ENCODE results near the gene PALM. TPM values are rescaled to one million over a fixed set of nuclear protein-coding genes. Genes with fewer than 3 reads are reported as not detected.
"Not testable (repeated sequence)": the region's sequence is repeated elsewhere in the genome, so short reads cannot be mapped to it uniquely, and the experiment has no call there.

PALM gene
- 0.49 TPM for polyA plus RNA-seq (2012; ENCODE audit: missing spikeins)

DNA sequence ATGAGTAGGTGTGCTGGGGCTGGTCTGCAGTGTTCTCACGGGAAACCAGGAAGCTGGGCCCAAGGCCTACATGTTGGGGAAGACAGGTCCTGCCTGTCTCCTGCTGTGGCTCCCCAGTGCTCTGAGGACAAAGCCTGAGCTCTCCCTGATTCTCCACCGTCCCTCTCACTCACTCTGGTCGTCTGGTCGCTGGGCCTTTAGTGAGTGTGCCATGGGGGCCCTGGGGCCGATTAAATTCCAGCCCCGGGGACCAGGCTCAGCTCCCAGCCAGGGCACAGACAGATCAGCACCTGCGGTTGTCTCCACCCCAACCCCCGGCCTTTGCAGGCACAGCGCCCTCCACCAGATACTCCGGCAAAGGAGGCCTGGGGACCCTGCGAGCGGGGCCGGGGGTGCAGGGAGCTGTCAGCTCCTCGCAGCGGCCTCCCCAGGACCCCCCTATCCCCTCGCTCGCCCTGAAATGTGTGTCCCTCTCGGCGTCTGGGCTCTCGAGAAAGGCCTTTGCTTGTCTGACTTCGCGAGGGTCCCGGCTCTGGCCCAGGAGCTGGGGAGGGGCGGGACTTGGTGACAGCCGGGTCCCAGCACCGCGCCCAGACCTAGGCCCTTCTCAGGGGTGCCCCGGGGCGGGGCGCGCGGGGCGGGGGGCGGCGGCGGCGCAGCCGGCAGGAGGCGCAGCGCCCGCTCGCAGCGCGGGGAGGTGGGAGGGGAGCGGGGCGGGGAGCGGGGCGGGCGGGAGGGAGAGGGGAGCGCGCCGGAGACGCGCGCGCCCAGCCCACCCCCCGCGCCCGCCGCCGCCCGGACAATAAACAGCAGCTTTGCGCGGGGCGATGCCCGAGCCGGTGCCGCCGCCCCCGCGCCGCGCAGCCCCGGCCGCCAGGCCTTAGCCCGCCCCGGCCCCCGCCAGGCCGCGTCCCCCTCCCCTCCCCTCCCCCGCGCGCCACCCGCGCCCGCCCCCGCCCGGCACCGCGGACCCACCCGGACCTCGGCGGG, at the start of gene PALM:
PALM (plus strand) TSS at position 782 of the 990 bp plus-strand sequence. CDS start 212 bp downstream, outside the sequence.
- TF ChIP-seq POLR2A (IDR thresholded peaks at IDR 0.05; ENCODE audit: low read depth, low read length) = no peak
- no peak for TF ChIP-seq POLR2AphosphoS5 (IDR thresholded peaks at IDR 0.05; ENCODE audit: low read depth, low read length)
- no peak for FAIRE-seq
- DNase-seq (ENCODE audit: insufficient read length) = no peak

GRCh38 chr19:660793-661426, 47.8 kb upstream of the PALM start:
- FAIRE-seq = no peak

DNA sequence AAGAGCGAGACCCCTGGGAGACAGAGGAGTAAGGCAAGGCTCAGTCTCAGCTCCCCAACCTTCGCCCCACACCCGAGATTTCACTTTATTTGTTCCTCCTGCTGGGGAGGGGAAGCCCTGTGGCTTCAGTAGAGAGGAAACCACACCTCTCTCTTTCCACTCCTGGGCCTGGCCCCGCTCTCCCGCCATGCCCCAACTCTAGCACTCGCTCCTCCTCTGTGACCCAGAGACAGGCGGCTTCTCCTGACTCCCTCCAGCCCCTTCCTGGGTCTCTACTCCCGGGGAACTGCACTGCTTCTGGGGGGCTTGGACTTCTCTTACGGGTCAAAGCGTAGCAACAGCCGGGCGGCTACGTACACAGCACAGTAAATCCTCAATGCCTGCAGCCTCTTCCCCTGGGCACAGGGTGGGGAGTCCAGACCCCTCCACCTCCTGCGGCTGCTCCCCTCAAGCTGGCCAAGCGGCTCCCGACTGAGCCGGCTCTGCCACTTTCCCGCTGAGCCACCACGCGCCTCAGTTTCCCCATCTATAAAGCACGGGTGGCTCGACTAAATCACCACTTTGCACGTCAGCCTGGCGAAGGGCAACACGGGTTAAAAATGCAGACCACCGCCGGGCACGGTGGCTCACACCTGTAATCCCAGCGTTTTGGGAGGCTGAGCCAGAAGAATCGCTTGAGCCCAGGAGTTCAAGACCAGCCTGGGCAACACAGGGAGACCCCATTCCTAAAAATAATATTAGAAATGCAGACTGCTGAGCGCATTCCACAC, 47.1 kb upstream of the PALM start:
- DNase-seq (ENCODE audit: insufficient read length) (peak; percentile 84), FAIRE-seq (no peak)
- TF ChIP-seq POLR2AphosphoS5 (IDR thresholded peaks at IDR 0.05; ENCODE audit: low read depth, low read length) (peak; percentile 35; the same call in 1 of the 2 replicates), POLR2A (IDR thresholded peaks at IDR 0.05; ENCODE audit: low read depth, low read length) (peak; percentile 43; the same call in 1 of the 2 replicates), TAF1 (IDR thresholded peaks at IDR 0.05; ENCODE audit: borderline replicate concordance, low read depth, low read length) (no peak)

More at GRCh38 chr19:660793-661426, 47.8 kb upstream of the PALM start:
- no peak for DNase-seq (ENCODE audit: insufficient read length)
- TF ChIP-seq POLR2AphosphoS5 (IDR thresholded peaks at IDR 0.05; ENCODE audit: low read depth, low read length) = no peak
- no peak for TF ChIP-seq TAF1 (IDR thresholded peaks at IDR 0.05; ENCODE audit: borderline replicate concordance, low read depth, low read length)
- TF ChIP-seq POLR2A (IDR thresholded peaks at IDR 0.05; ENCODE audit: low read depth, low read length) = no peak

DNA sequence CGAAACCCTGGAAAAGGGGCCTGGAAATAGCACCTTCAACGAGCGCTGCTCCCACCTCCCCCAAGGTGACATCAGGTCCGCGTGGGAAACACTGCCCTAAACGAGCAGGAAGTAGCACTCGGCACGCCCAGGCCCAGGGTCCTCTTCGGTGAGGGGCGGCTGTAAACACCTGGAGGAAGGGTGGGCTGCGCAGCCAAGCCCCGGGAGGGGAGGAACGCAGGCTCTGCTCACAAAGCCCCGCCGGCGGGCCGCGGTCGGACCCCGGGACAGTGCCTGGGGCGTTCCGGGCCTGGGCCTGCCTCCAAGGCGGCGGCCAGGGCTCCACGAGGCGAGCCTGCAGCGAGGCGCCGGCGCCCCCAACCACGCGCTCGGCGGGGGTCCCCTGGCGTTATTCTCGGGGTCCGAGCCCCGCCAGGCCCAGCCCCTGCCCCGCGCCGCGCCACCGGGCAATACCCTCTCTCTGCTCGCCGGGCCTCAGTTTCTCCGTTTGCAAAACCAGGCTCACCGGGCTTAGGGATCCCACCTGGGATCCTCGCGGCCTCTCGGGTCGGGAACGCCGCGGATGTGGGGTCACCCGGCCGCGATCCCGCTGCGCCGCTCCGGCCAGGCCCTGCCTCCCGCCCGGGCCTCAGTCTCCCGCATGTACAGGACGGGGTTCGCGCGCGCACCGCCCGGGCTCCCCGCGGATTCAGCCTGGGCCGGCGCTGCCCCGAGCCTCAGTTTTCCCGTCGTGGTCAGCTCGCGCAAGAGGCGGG, 46.4 kb upstream of the PALM start:
- FAIRE-seq (peak; percentile 96), DNase-seq (ENCODE audit: insufficient read length) (peak; percentile 70)
- TF ChIP-seq TAF1 (IDR thresholded peaks at IDR 0.05; ENCODE audit: borderline replicate concordance, low read depth, low read length) = no peak
- peak; percentile 50; the same call in 1 of the 2 replicates for TF ChIP-seq POLR2A (IDR thresholded peaks at IDR 0.05; ENCODE audit: low read depth, low read length)
- peak; percentile 24; the same call in 1 of the 2 replicates for TF ChIP-seq POLR2AphosphoS5 (IDR thresholded peaks at IDR 0.05; ENCODE audit: low read depth, low read length)

- TF ChIP-seq TAF1 (IDR thresholded peaks at IDR 0.05; ENCODE audit: borderline replicate concordance, low read depth, low read length) = no peak; the same call in 1 of the 2 replicates
- TF ChIP-seq POLR2AphosphoS5 (IDR thresholded peaks at IDR 0.05; ENCODE audit: low read depth, low read length) = peak; percentile 41; the same call in 1 of the 2 replicates
- TF ChIP-seq POLR2A (IDR thresholded peaks at IDR 0.05; ENCODE audit: low read depth, low read length) = peak; percentile 77; the same call in 1 of the 2 replicates
- FAIRE-seq (peak; percentile 99), DNase-seq (ENCODE audit: insufficient read length) (peak; percentile 97)
These were observed 45.6 kb upstream of the PALM start, which contains the start of gene RNF126 for GRCh38 chr19:662962-663681. RNF126 (minus strand) TSS chr19:663214; CDS start chr19:663121, 93 bp downstream.

DNA sequence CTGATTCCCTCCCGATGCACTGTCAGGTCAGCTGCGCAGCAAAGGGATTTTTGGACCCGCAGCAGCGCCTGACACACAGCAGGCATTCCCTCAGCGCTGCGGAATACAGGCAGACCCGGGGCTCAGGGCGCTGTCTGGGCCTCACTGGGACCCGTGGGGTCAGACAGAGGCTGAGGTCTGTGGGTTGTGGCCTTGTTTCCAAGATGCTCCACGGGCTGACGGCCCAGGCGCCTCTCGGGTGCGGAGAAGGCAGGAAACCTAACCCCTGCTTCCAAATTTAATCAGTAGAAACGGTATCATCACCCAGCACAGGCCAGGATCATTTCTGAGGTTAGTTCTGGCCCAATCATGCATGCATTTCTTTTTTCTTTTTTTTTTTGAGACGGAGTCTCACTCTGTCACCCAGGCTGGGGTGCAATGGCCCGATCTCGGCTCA, 45.0 kb upstream of the PALM start:
- DNase-seq (ENCODE audit: insufficient read length) (no peak), FAIRE-seq (no peak)
- no peak for TF ChIP-seq POLR2A (IDR thresholded peaks at IDR 0.05; ENCODE audit: low read depth, low read length)
- TF ChIP-seq TAF1 (IDR thresholded peaks at IDR 0.05; ENCODE audit: borderline replicate concordance, low read depth, low read length) = no peak
- no peak for TF ChIP-seq POLR2AphosphoS5 (IDR thresholded peaks at IDR 0.05; ENCODE audit: low read depth, low read length)

- TF ChIP-seq POLR2A (IDR thresholded peaks at IDR 0.05; ENCODE audit: low read depth, low read length) (no peak), POLR2AphosphoS5 (IDR thresholded peaks at IDR 0.05; ENCODE audit: low read depth, low read length) (no peak), TAF1 (IDR thresholded peaks at IDR 0.05; ENCODE audit: borderline replicate concordance, low read depth, low read length) (no peak)
- FAIRE-seq = peak; percentile 73
These were observed 43.8 kb upstream of the PALM start for GRCh38 chr19:664913-665443.

DNA sequence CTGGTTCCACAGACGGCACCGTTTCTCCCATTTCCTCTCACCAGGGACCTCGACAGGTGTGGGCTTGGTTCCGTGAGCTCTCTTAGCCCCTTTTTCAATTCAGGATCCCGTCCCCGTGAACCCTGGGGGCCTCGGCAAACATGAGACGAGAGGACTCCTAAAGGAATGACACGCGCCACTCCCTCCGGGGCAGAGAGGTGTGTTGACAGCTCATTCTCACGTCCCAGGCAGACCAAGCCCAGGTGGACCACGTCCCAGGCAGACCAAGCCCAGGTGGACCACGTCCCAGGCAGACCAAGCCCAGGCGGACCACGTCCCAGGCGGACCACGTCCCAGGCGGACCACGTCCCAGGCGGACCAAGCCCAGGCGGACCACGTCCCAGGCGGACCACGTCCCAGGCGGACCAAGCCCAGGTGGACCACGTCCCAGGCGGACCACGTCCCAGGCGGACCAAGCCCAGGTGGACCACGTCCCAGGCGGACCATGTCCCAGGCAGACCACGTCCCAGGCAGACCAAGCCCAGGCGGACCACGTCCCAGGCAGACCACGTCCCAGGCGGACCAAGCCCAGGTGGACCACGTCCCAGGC, 41.7 kb upstream of the PALM start:
- not testable (repeated sequence) for FAIRE-seq; DNase-seq (ENCODE audit: insufficient read length)

More at GRCh38 chr19:664913-665443, 43.8 kb upstream of the PALM start:
- peak; percentile 86 for DNase-seq (ENCODE audit: insufficient read length)

- not testable (repeated sequence) for FAIRE-seq
These were observed 39.9 kb upstream of the PALM start for GRCh38 chr19:668675-669434.

More at GRCh38 chr19:668675-669434, 39.9 kb upstream of the PALM start:
- DNase-seq (ENCODE audit: insufficient read length) = not testable (repeated sequence)

Measured in GM12892 (cell line).